SK-N-SH treated with all-trans-retinoic acid at 6 μM for 48 hours (cell line): Measurements from ENCODE around the gene C8G.

Experiments
- ATAC-seq: fragments of 200-7000 bp; cut with Tn5 transposase; 3 replicates; pipeline ENCODE4 v1.9.1; 2020; ENCODE audit warnings: mild to moderate bottlenecking, moderate library complexity
- ARNTL ChIP-seq: fragments of 450-650 bp; formaldehyde crosslinking; IDR thresholded peaks from 2 replicates; pipeline ENCODE4 v1.5.0; 2020; ENCODE audit warnings: low read depth, mild to moderate bottlenecking, moderate library complexity, borderline replicate concordance
- CREB5 ChIP-seq: fragments of 250-450 bp; sonication (Bioruptor Pico); IDR thresholded peaks from 2 replicates; pipeline ENCODE4 v1.5.1; 2020; ENCODE audit warnings: low read depth, mild to moderate bottlenecking, moderate library complexity
- CSDC2 ChIP-seq: fragments of 250-450 bp; sonication (Bioruptor Pico); IDR thresholded peaks from 2 replicates; pipeline ENCODE4 v1.5.0; 2020; ENCODE audit warnings: mild to moderate bottlenecking, moderate library complexity
- CSRNP3 ChIP-seq: fragments of 250-450 bp; sonication (Bioruptor Pico); IDR thresholded peaks from 2 replicates; pipeline ENCODE4 v1.5.1; 2021; ENCODE audit warnings: mild to moderate bottlenecking, moderate library complexity
- OSR1 ChIP-seq: fragments of 250-450 bp; sonication (Bioruptor Pico); IDR thresholded peaks from 2 replicates; pipeline ENCODE4 v1.8.0; 2022; ENCODE audit warnings: moderate library complexity, mild to moderate bottlenecking, inconsistent platforms
- PATZ1 ChIP-seq: fragments of 250-450 bp; sonication (Bioruptor Pico); IDR thresholded peaks from 2 replicates; pipeline ENCODE4 v1.8.0; 2020; ENCODE audit warnings: mild to moderate bottlenecking, moderate library complexity, borderline replicate concordance
- POU6F1 ChIP-seq: fragments of 250-450 bp; sonication (Bioruptor Pico); IDR thresholded peaks from 2 replicates; pipeline ENCODE4 v1.8.0; 2021; ENCODE audit warnings: low read depth, mild to moderate bottlenecking, moderate library complexity, borderline replicate concordance
- PPARA ChIP-seq: fragments of 250-450 bp; sonication (Bioruptor Pico); IDR thresholded peaks from 2 replicates; pipeline ENCODE4 v1.5.0; 2020; ENCODE audit warnings: mild to moderate bottlenecking, borderline replicate concordance
- TCF4 ChIP-seq: fragments of 250-450 bp; sonication (Bioruptor Pico); IDR thresholded peaks from 2 replicates; pipeline ENCODE4 v1.8.0; 2021; ENCODE audit warnings: mild to moderate bottlenecking, moderate library complexity, borderline replicate concordance
- TOX ChIP-seq: fragments of 250-450 bp; sonication (Bioruptor Pico); IDR thresholded peaks from 2 replicates; pipeline ENCODE4 v1.8.0; 2021; ENCODE audit warnings: mild to moderate bottlenecking, moderate library complexity, borderline replicate concordance
- TSHZ2 ChIP-seq: fragments of 250-450 bp; sonication (Bioruptor Pico); IDR thresholded peaks from 2 replicates; pipeline ENCODE4 v1.5.0; 2020; ENCODE audit warnings: mild to moderate bottlenecking, moderate library complexity
- ZC3H10 ChIP-seq: fragments of 250-450 bp; sonication (Bioruptor Pico); IDR thresholded peaks from 2 replicates; pipeline ENCODE4 v1.5.1; 2021; ENCODE audit warnings: mild to moderate bottlenecking, moderate library complexity
- ZFP3 ChIP-seq: fragments of 250-450 bp; sonication (Bioruptor Pico); IDR thresholded peaks from 2 replicates; pipeline ENCODE4 v1.5.0; 2020; ENCODE audit warnings: mild to moderate bottlenecking, moderate library complexity
- ZFP30 ChIP-seq: fragments of 450-650 bp; formaldehyde crosslinking; IDR thresholded peaks from 2 replicates; pipeline ENCODE4 v1.5.0; 2022; ENCODE audit warnings: mild to moderate bottlenecking, moderate library complexity
- ZNF70 ChIP-seq: fragments of 450-650 bp; formaldehyde crosslinking; IDR thresholded peaks from 2 replicates; pipeline ENCODE4 v1.5.0; 2020; ENCODE audit warnings: mild to moderate bottlenecking, moderate library complexity
- ZNF8 ChIP-seq: fragments of 450-650 bp; formaldehyde crosslinking; IDR thresholded peaks from 2 replicates; pipeline ENCODE4 v1.5.0; 2020; ENCODE audit warnings: mild to moderate bottlenecking, moderate library complexity

Gene C8G

GRCh38 chr9:136907011-136907914 lies 37.8 kb upstream of the C8G start:
- no peak for TF ChIP-seq CREB5 (CRISPR knock-in tag)
- TF ChIP-seq PATZ1 (CRISPR knock-in tag): no peak
- TF ChIP-seq OSR1 (CRISPR knock-in tag): no peak
- no peak for TF ChIP-seq CSRNP3 (CRISPR knock-in tag)
- ATAC-seq: no peak

- ATAC-seq: no peak
Observed at GRCh38 chr9:136910197-136910900, 34.7 kb upstream of the C8G start.

GRCh38 chr9:136910901-136911245 lies 34.2 kb upstream of the C8G start:
- peak; percentile 37; the same call in 1 of the 3 replicates for ATAC-seq
- TF ChIP-seq PPARA (no peak), ZFP3 (CRISPR knock-in tag) (no peak), TSHZ2 (CRISPR knock-in tag) (no peak), TOX (no peak), ZFP30 (CRISPR knock-in tag) (no peak), TCF4 (CRISPR knock-in tag) (no peak), OSR1 (CRISPR knock-in tag) (no peak), ZC3H10 (no peak), CSDC2 (CRISPR knock-in tag) (no peak), POU6F1 (CRISPR knock-in tag) (no peak), ZNF8 (no peak), ARNTL (CRISPR knock-in tag) (no peak), CSRNP3 (CRISPR knock-in tag) (no peak)
- TF ChIP-seq, all 23 proteins: peak for 0

More at GRCh38 chr9:136910197-136910900, 34.7 kb upstream of the C8G start:
- TF ChIP-seq PPARA (no peak), TCF4 (CRISPR knock-in tag) (no peak), TOX (no peak), ZNF70 (CRISPR knock-in tag) (no peak), TSHZ2 (CRISPR knock-in tag) (no peak)
- TF ChIP-seq, all 23 proteins: peak for 0
